Measurements from ENCODE around the gene RGPD3. TPM values are rescaled to one million over a fixed set of nuclear protein-coding genes. Genes with fewer than 3 reads are reported as not detected.

RGPD3 gene
- 0.09 and 0.14 TPM in 2 replicates for total RNA-seq

DNA sequence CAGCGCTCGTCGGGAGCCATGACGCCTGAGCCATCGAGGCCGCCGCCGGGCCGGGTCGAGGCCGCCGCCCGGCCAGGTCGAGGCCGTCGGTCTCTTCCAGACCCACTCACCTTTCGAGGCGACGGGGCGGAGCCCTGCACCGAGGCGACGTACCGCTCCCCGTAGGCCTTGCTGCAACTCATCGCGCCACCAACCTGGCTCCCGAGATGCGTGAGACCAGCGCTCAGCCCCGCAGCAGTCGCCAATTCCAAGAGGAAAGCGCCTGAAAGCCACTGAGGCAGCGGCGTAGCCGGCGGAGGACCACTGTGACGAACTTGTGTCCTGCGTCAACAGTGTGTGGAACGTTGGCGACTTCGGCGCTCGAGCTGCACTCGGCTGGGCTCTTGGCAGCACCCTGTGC lies at the start of gene RGPD3:
Gene RGPD3 (minus strand): TSS at position 307 of the 400 bp plus-strand sequence. CDS start 125 bp downstream, at position 182.

DNA sequence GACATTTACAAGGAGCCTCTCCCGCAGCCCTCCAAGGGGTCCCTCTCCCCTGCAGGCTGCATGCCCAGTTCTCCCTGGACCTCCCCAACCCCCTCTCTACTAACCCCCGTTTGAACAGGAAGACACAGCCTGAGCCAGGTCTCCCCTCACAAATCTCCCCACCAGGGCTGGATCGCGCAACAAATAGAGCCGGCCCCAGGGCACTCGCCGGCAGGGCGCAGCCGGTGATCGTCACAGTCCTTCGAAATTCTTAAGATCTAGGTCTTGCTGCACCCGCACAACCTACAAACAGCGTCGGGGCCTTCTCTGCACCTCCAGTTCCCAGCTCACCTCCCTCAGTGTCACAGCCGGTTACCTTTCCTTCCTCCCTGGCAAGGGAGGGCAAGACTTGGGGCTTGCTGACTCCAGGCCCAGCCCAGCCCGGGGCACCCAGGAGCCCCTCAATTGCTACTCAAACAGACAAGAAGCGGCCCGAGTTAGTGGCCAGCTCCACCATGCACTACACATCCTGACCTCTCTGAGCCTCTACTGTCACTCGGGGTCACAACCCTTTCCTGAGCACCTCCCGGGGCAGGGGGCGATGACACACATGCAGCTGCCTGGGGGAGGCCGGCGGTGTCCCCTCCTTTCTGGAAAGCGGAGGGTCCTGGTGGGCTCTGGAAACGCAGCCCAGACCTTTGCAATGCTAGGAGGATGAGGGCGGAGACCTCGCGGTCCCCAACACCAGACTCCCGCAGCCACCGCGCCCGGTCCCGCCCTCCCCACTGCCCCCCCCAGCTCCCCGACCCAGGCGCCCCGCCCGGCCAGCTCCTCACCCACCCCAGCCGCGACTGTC lies 18.6 kb upstream of the RGPD3 start, which contains the start of gene CD8B2:
Gene CD8B2 (plus strand): TSS at position 814 of the 835 bp plus-strand sequence. CDS start 63 bp downstream, outside the sequence.

Other genes with a start within 250 kb of the RGPD3 start
- not detected in 2 replicates for gene CD8B2, start 19.0 kb upstream of the RGPD3 start, total RNA-seq

All from smooth muscle cell of bladder (primary cell).